Smooth muscle cell (in vitro differentiated cells): Measurements from ENCODE around the gene ERAS. TPM values are rescaled to one million over a fixed set of nuclear protein-coding genes. Genes with fewer than 3 reads are reported as not detected.

Source experiments
- DNase-seq: peaks from one replicate; lab custom pipeline; 2025; ENCODE audit not compliant: unreplicated experiment; lab: John Stamatoyannopoulos, UW
- H2AFZ ChIP-seq: fragments of 200-600 bp; sonication (generic); 2 replicates; pipeline ENCODE4 v1.6.0; 2016; ENCODE audit warnings: antibody characterized with exemption, low read depth, mild to moderate bottlenecking
- H3F3A ChIP-seq: fragments of 200-600 bp; sonication (generic); 2 replicates; pipeline ENCODE4 v1.6.0; 2017; ENCODE audit warnings: antibody characterized with exemption, low read depth
- H3K27ac ChIP-seq: fragments of 200-600 bp; sonication (generic); 2 replicates; pipeline ENCODE4 v1.5.1; 2016; ENCODE audit warnings: low read depth, mild to moderate bottlenecking
- H3K27me3 ChIP-seq: fragments of 200-600 bp; sonication (generic); 2 replicates; pipeline ENCODE4 v1.6.1; 2016; ENCODE audit warnings: low read depth, mild to moderate bottlenecking
- H3K36me3 ChIP-seq: fragments of 200-600 bp; sonication (generic); 2 replicates; pipeline ENCODE4 v1.5.1; 2016; ENCODE audit warnings: low read depth
- H3K4me1 ChIP-seq: fragments of 200-600 bp; sonication (generic); 2 replicates; pipeline ENCODE4 v1.5.1; 2016; ENCODE audit warnings: low read depth
- H3K4me2 ChIP-seq: fragments of 200-600 bp; sonication (generic); 2 replicates; pipeline ENCODE4 v1.6.0; 2016; ENCODE audit warnings: mild to moderate bottlenecking
- H3K4me3 ChIP-seq: fragments of 200-600 bp; sonication (generic); 2 replicates; pipeline ENCODE4 v1.5.1; 2016; ENCODE audit warnings: mild to moderate bottlenecking
- H3K79me2 ChIP-seq: fragments of 200-600 bp; sonication (generic); 2 replicates; pipeline ENCODE4 v1.6.0; 2016; ENCODE audit warnings: low read depth, mild to moderate bottlenecking
- H3K9ac ChIP-seq: fragments of 200-600 bp; sonication (generic); 2 replicates; pipeline ENCODE4 v1.6.0; 2016; ENCODE audit warnings: low read depth
- H3K9me3 ChIP-seq: fragments of 200-600 bp; sonication (generic); replicated peaks from 2 replicates; pipeline ENCODE4 v1.5.1; 2016; ENCODE audit warnings: low read depth
- H4K20me1 ChIP-seq: fragments of 200-600 bp; sonication (generic); 2 replicates; pipeline ENCODE4 v1.6.0; 2016; ENCODE audit warnings: low read depth
- WGBS: methylation state at CpG from one replicate; pipeline ENCODE4 v1.1.7; 2016; ENCODE audit warnings: low lambda C conversion rate; 5-methylcytosine and 5-hydroxymethylcytosine counted together
- polyA plus RNA-seq: library from polyadenylated mRNA; unstranded; fragments of >200 nt; fragmentation: Nextera tagmentation; extraction: Ambion mirVana; gene quantifications from 2 replicates; pipeline ENCODE4 v1.2.1, GENCODE V29; 2016
- total RNA-seq: library from RNA; depleted of rRNA; stranded (reverse); fragments of >200 nt; gene quantifications from 2 replicates; pipeline ENCODE4 v1.2.3, GENCODE V29; 2014
- TF ChIP-seq, protein P1 (sequence below): fragments of 200-600 bp; sonication (generic); IDR thresholded peaks from 2 replicates; pipeline ENCODE4 v1.5.1; 2017; ENCODE audit warnings: borderline replicate concordance, mild to moderate bottlenecking, antibody characterized with exemption; ENCODE audit not compliant: insufficient read depth, poor library complexity, severe bottlenecking

The ERAS gene
- total and polyA plus RNA-seq, 2 experiments from 2014 or later: not detected

DNA sequence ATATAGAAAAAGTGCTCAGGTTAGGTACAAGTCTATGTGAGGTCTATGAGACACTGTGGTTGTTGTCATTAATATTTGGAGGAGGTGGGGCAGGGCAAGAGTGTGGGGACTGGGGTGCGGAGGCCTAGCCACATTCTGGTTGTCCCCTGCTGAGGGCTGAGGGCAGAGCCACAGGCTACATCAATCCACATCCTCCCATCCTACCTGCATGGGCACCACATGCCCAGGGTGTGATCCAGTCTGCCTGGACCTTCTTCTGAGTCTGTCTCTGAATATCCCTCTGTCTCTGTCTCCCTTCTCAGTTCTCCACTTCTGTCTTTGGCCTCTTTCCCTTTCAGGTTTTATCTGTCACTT is 41.1 kb upstream of the ERAS start:
- TF ChIP-seq, protein P1, sequence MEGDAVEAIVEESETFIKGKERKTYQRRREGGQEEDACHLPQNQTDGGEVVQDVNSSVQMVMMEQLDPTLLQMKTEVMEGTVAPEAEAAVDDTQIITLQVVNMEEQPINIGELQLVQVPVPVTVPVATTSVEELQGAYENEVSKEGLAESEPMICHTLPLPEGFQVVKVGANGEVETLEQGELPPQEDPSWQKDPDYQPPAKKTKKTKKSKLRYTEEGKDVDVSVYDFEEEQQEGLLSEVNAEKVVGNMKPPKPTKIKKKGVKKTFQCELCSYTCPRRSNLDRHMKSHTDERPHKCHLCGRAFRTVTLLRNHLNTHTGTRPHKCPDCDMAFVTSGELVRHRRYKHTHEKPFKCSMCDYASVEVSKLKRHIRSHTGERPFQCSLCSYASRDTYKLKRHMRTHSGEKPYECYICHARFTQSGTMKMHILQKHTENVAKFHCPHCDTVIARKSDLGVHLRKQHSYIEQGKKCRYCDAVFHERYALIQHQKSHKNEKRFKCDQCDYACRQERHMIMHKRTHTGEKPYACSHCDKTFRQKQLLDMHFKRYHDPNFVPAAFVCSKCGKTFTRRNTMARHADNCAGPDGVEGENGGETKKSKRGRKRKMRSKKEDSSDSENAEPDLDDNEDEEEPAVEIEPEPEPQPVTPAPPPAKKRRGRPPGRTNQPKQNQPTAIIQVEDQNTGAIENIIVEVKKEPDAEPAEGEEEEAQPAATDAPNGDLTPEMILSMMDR: no peak
- Histone ChIP-seq H3K4me2 (no peak overlapping the region), H3K9ac (no peak overlapping the region), H4K20me1 (no peaks in the 10 kb centered on the region), H3K27me3 (no peaks in the 10 kb centered on the region), H2AFZ (no peak overlapping the region), H3F3A (no peaks in the 10 kb centered on the region), H3K9me3 (no peaks in the 10 kb centered on the region), H3K4me1 (no peaks in the 10 kb centered on the region), H3K27ac (no peak overlapping the region), H3K79me2 (no peaks in the 10 kb centered on the region), H3K36me3 (no peaks in the 10 kb centered on the region), H3K4me3 (no peak overlapping the region)
- WGBS: 100% methylated on average over 1 of the region's 1 CpG
- no peak for DNase-seq

DNA sequence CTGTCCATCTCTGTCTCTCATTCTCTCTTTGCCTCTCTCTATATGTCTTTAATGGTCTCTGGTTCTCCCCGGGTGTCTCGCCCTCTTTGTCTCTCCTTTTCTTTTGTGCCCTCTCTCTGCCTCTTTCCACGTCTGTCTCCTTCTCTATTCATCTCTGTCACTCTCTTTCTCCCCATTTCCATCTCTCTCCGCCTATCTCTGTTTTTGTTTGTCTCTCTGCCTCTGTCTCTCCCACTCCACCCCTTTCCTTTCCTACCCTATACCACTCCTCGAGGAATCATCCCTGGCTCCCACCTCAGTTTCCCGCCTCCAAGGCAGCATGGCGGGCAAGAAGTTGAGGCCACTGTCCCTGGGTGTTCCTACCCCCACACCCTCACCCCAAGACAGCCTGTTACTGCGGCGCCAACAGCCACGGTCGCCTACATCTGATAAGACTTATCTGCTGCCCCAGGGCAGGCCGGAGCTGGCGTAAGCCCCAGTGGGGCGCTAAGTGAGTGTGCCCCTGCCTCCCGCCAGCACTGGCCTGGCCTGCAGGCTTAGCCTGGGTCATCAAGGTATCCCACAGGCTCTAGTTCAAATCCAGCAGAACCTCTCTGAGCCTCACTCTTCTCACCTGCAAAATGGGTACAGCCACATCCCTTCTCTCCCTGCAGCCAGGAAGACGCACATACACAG is 40.6 kb upstream of the ERAS start:
- H3K36me3 ChIP-seq: no peaks in the 10 kb centered on the region
- no peaks in the 10 kb centered on the region for H3K9me3 ChIP-seq
- H3K4me1 ChIP-seq: no peaks in the 10 kb centered on the region
- no peak overlapping the region for H3K9ac ChIP-seq
- DNase-seq: no peak
- no peaks in the 10 kb centered on the region for H3K79me2 ChIP-seq
- TF ChIP-seq, protein P1: no peak
- H3K4me2 ChIP-seq: no peak overlapping the region
- H3K27ac ChIP-seq: no peak overlapping the region
- no peaks in the 10 kb centered on the region for H3F3A ChIP-seq
- no peak overlapping the region for H2AFZ ChIP-seq
- 83% methylated on average over 16 of the region's 16 CpGs for WGBS
- H3K4me3 ChIP-seq: no peak overlapping the region
- no peaks in the 10 kb centered on the region for H4K20me1 ChIP-seq
- H3K27me3 ChIP-seq: no peaks in the 10 kb centered on the region

DNA sequence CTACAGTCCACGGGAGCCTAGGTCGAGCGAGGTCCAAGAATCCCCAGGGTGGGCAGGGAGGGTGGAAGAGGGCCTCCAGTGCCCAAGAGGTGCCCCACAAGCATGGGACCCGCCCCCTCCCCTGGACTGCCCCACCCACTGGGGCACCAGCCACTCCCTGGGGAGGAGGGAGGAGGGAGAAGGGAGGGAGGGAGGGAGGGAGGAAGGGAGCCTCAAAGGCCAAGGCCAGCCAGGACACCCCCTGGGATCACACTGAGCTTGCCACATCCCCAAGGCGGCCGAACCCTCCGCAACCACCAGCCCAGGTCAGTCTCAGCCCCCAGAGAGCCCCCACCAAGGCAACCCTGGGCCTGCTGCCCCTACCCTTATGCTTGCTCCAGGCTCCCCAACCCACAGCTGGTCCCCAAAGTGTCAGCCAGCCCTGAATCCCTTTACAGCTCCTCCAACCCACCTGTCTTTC is 39.9 kb upstream of the ERAS start, which contains the start of gene GATA1:
Gene GATA1, plus strand, starts transcription at position 250 of the 460 bp plus-strand sequence. CDS start 4,520 bp downstream, outside the sequence.
- Histone ChIP-seq H3K9ac (no peak within 1 kb of the TSS), H3K9me3 (no peaks in the 10 kb centered on the region), H3F3A (no peaks in the 10 kb centered on the region), H4K20me1 (no peaks in the 10 kb centered on the region), H3K4me3 (no peak within 1 kb of the TSS), H3K27me3 (no peaks in the 10 kb centered on the region), H3K79me2 (no peaks in the 10 kb centered on the region), H3K4me2 (no peak within 1 kb of the TSS), H3K4me1 (no peaks in the 10 kb centered on the region), H3K27ac (no peak within 1 kb of the TSS), H2AFZ (no peak within 1 kb of the TSS), H3K36me3 (no peaks in the 10 kb centered on the region)
- no peak for DNase-seq
- WGBS: 85% methylated on average over 6 of the region's 7 CpGs
- TF ChIP-seq, protein P1: no peak
